Measurements from ENCODE around the gene NOS2. TPM values are rescaled to one million over a fixed set of nuclear protein-coding genes. Genes with fewer than 3 reads are reported as not detected.

Gene NOS2
- total RNA-seq, 1 donor from 2014 or later: 0.09 TPM

- H3K9ac ChIP-seq (ENCODE audit: low read length): no peak overlapping the region
- Mint-ChIP-seq H3K4me3 (ENCODE audit: unreplicated experiment) (no peak overlapping the region), H3K27ac (ENCODE audit: unreplicated experiment) (no peak overlapping the region), H3K36me3 (ENCODE audit: low read depth, unreplicated experiment) (no peaks in the 10 kb centered on the region), H3K9me3 (ENCODE audit: unreplicated experiment) (no peaks in the 10 kb centered on the region), H3K27me3 (ENCODE audit: low read depth, unreplicated experiment) (peaks cover 44% of the 10 kb centered on the region), H3K4me1 (ENCODE audit: low read depth, unreplicated experiment) (no peaks in the 10 kb centered on the region)
- H3K4me1 ChIP-seq (ENCODE audit: insufficient read depth, low read length): no peaks in the 10 kb centered on the region
- H3K27ac ChIP-seq (ENCODE audit: low read depth, low read length): no peak overlapping the region
- no peaks in the 10 kb centered on the region for H4K20me1 ChIP-seq (ENCODE audit: insufficient read depth, low read length)
- TF ChIP-seq EZH2 (IDR thresholded peaks at IDR 0.05; ENCODE audit: insufficient read depth, low read length): no peak
- peak; percentile 84 for TF ChIP-seq CTCF (IDR thresholded peaks at IDR 0.05; ENCODE audit: insufficient read depth, low read depth, low read length)
- no peaks in the 10 kb centered on the region for H3K27me3 ChIP-seq (ENCODE audit: insufficient read depth, low read length)
- no peak overlapping the region for H3K4me2 ChIP-seq (ENCODE audit: low read length)
- no peak for DNase-seq (ENCODE audit: low read depth)
- peak; percentile 13 for FAIRE-seq
- H3K79me2 ChIP-seq (ENCODE audit: insufficient read depth, low read length): no peaks in the 10 kb centered on the region
- H2AFZ ChIP-seq (ENCODE audit: low read depth, low read length): no peak overlapping the region
- H3K9me3 ChIP-seq (ENCODE audit: insufficient read depth, low read depth, low read length): no peaks in the 10 kb centered on the region
- H3K4me3 ChIP-seq (ENCODE audit: insufficient read depth, low read depth, low read length): no peak overlapping the region
- no peaks in the 10 kb centered on the region for H3K36me3 ChIP-seq (ENCODE audit: insufficient read depth, low read length)
Measured at GRCh38 chr17:27756467-27757371, 43.6 kb downstream of the NOS2 start.

- FAIRE-seq (no peak), DNase-seq (ENCODE audit: low read depth) (no peak)
- Histone ChIP-seq H3K4me1 (ENCODE audit: insufficient read depth, low read length) (no peaks in the 10 kb centered on the region), H3K4me3 (ENCODE audit: insufficient read depth, low read depth, low read length) (no peak overlapping the region), H3K36me3 (ENCODE audit: insufficient read depth, low read length) (no peaks in the 10 kb centered on the region), H3K4me2 (ENCODE audit: low read length) (no peak overlapping the region), H3K79me2 (ENCODE audit: insufficient read depth, low read length) (no peaks in the 10 kb centered on the region), H2AFZ (ENCODE audit: low read depth, low read length) (no peak overlapping the region), H3K27me3 (ENCODE audit: insufficient read depth, low read length) (no peaks in the 10 kb centered on the region), H3K9me3 (ENCODE audit: insufficient read depth, low read depth, low read length) (no peaks in the 10 kb centered on the region), H3K9ac (ENCODE audit: low read length) (no peak overlapping the region), H3K27ac (ENCODE audit: low read depth, low read length) (no peak overlapping the region), H4K20me1 (ENCODE audit: insufficient read depth, low read length) (no peaks in the 10 kb centered on the region)
- Mint-ChIP-seq H3K27ac (ENCODE audit: unreplicated experiment) (no peak overlapping the region), H3K27me3 (ENCODE audit: low read depth, unreplicated experiment) (peaks cover 47% of the 10 kb centered on the region), H3K9me3 (ENCODE audit: unreplicated experiment) (no peaks in the 10 kb centered on the region), H3K4me1 (ENCODE audit: low read depth, unreplicated experiment) (no peaks in the 10 kb centered on the region), H3K4me3 (ENCODE audit: unreplicated experiment) (no peak overlapping the region), H3K36me3 (ENCODE audit: low read depth, unreplicated experiment) (no peaks in the 10 kb centered on the region)
- no peak for TF ChIP-seq CTCF (IDR thresholded peaks at IDR 0.05; ENCODE audit: insufficient read depth, low read depth, low read length)
- no peak for TF ChIP-seq EZH2 (IDR thresholded peaks at IDR 0.05; ENCODE audit: insufficient read depth, low read length)
Measured at GRCh38 chr17:27755706-27756466, 44.4 kb downstream of the NOS2 start.
